ENCODE results near the gene GGCX.
A peak's percentile ranks its signal among the peaks of the same experiment; 100 is the strongest.

The GGCX gene

DNA sequence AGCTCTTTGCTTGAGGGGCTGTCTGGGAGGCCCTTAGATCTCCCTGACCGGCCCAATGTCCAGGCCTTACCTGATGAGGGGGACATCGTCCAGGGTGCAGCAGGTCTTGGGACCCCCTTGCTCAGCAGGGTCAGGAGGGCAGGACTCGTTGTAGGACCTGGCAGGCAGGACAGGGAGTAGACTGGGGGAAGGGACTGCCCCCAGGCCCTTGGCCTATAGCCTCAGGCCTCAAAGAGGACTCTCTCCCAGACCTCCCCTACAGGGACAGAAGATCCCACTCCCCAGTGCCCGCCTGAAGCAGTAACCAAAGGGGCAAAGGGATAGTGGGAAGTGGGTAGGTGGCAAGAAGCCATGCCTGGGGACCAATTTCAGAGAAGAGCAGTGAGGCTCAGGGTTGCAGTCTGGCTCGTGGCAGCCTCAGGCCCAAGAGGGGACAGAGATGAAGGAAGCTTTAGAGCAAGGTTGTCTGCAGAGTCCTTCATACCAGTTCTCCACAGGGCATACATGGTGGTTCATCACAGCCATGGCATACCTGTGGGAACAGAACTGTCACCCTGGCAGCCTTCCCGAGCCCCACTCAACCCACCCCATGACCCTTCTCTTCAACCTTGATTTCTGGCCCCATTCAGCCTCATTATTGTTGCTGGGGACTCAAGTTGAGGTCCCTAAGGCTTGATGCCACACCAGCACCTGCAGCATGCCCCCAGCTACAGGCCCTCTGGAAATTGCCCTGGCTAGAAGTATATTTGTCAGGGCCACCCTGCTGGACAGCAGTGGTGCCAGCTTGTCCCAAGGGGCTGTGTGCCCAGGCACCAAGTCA lies 39.9 kb upstream of the GGCX start:
- peaks cover 7 to 35% of the 10 kb centered on the region in 2 experiments; a peak in 2 of 3 replicates for H3K36me3 ChIP-seq (ENCODE audit: control insufficient read depth in 2 of 2, insufficient read depth in 1 of 2, low read length in 2 of 2)
- H3K9me3 ChIP-seq (ENCODE audit: control insufficient read depth, insufficient read depth, low read depth, low read length) = no peaks in the 10 kb centered on the region
- TF ChIP-seq, protein P1, sequence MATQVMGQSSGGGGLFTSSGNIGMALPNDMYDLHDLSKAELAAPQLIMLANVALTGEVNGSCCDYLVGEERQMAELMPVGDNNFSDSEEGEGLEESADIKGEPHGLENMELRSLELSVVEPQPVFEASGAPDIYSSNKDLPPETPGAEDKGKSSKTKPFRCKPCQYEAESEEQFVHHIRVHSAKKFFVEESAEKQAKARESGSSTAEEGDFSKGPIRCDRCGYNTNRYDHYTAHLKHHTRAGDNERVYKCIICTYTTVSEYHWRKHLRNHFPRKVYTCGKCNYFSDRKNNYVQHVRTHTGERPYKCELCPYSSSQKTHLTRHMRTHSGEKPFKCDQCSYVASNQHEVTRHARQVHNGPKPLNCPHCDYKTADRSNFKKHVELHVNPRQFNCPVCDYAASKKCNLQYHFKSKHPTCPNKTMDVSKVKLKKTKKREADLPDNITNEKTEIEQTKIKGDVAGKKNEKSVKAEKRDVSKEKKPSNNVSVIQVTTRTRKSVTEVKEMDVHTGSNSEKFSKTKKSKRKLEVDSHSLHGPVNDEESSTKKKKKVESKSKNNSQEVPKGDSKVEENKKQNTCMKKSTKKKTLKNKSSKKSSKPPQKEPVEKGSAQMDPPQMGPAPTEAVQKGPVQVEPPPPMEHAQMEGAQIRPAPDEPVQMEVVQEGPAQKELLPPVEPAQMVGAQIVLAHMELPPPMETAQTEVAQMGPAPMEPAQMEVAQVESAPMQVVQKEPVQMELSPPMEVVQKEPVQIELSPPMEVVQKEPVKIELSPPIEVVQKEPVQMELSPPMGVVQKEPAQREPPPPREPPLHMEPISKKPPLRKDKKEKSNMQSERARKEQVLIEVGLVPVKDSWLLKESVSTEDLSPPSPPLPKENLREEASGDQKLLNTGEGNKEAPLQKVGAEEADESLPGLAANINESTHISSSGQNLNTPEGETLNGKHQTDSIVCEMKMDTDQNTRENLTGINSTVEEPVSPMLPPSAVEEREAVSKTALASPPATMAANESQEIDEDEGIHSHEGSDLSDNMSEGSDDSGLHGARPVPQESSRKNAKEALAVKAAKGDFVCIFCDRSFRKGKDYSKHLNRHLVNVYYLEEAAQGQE (tag by site-specific recombination; IDR thresholded peaks at IDR 0.05) = peak; percentile 24; the same call in 1 of the 2 replicates
- no peak for TF ChIP-seq ZSCAN30 (tag by site-specific recombination; IDR thresholded peaks at IDR 0.05)
- H3K4me3 ChIP-seq (ENCODE audit: low read depth, low read length) = no peak overlapping the region
- H3K4me1 ChIP-seq (ENCODE audit: control insufficient read depth, insufficient read depth, low read length) = peaks cover 9% of the 10 kb centered on the region
- no peak overlapping the region for H3K27ac ChIP-seq (ENCODE audit: extremely low read depth, low read depth, low read length)
- ChIA-PET CTCF (interaction anchor here (0.6 to 1.1 kb wide), 3 partner anchors 39 to 216 kb away, joined by 3 to 4 read pairs (median 3); no protein-coding TSS in a partner anchor), POLR2A (interaction anchor here (0.6 to 3.0 kb wide), 5 partner anchors 11 to 694 kb away, joined by 3 to 31 read pairs (median 3); partner anchors contain the start of genes C2orf68 and MAT2A)

DNA sequence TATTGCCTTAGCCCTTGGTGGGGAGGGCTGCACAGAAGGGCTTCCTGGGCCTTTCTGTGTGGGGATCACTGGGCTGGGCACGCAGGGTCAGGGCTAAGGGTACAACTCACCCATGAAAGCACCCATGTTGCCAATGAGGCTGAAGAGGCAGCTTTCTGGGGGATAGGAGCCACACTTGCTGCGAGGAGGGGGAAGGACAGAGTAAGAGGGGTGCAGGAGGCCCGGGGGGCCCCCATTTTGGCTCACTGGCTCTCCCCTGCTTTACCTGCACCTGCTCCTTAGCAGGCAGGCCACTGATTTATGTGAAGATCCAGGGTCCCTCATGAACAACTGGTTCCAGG lies 38.9 kb upstream of the GGCX start:
- no peak overlapping the region; the same call in 1 of the 2 replicates for H3K27ac ChIP-seq (ENCODE audit: extremely low read depth, low read depth, low read length)
- ChIA-PET CTCF (interaction anchor here (1.1 kb wide), 1 partner anchor 52 kb away, joined by 3 read pairs; no protein-coding TSS in a partner anchor), POLR2A (interaction anchor here (1.1 to 1.6 kb wide), 2 partner anchors 22 to 44 kb away, joined by 3 read pairs; no protein-coding TSS in a partner anchor)
- no peaks in the 10 kb centered on the region for H3K9me3 ChIP-seq (ENCODE audit: control insufficient read depth, insufficient read depth, low read depth, low read length)
- TF ChIP-seq ZNF768 (tag by site-specific recombination; IDR thresholded peaks at IDR 0.05) (no peak), ZNF544 (tag by site-specific recombination; IDR thresholded peaks at IDR 0.05) (no peak), REPIN1 (tag by site-specific recombination; IDR thresholded peaks at IDR 0.05; ENCODE audit: low read depth) (no peak), ZNF133 (tag by site-specific recombination; IDR thresholded peaks at IDR 0.05) (no peak), SCRT1 (tag by site-specific recombination; IDR thresholded peaks at IDR 0.05; ENCODE audit: borderline replicate concordance) (no peak), ZBTB17 (tag by site-specific recombination; IDR thresholded peaks at IDR 0.05) (no peak)
- TF ChIP-seq, protein P2, sequence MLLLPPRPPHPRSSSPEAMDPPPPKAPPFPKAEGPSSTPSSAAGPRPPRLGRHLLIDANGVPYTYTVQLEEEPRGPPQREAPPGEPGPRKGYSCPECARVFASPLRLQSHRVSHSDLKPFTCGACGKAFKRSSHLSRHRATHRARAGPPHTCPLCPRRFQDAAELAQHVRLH (tag by site-specific recombination; IDR thresholded peaks at IDR 0.05) = no peak
- TF ChIP-seq, protein P3, sequence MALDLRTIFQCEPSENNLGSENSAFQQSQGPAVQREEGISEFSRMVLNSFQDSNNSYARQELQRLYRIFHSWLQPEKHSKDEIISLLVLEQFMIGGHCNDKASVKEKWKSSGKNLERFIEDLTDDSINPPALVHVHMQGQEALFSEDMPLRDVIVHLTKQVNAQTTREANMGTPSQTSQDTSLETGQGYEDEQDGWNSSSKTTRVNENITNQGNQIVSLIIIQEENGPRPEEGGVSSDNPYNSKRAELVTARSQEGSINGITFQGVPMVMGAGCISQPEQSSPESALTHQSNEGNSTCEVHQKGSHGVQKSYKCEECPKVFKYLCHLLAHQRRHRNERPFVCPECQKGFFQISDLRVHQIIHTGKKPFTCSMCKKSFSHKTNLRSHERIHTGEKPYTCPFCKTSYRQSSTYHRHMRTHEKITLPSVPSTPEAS (tag by site-specific recombination; IDR thresholded peaks at IDR 0.05) = no peak
- no peak overlapping the region for H3K4me3 ChIP-seq (ENCODE audit: low read depth, low read length)
- peaks cover 7 to 35% of the 10 kb centered on the region in 2 experiments; a peak in 2 of 3 replicates for H3K36me3 ChIP-seq (ENCODE audit: control insufficient read depth in 2 of 2, insufficient read depth in 1 of 2, low read length in 2 of 2)
- 0 out of 2 replicates have a peak, but pooled peaks cover 5% of the 10 kb centered on the region for H3K4me1 ChIP-seq (ENCODE audit: control insufficient read depth, insufficient read depth, low read length)

DNA sequence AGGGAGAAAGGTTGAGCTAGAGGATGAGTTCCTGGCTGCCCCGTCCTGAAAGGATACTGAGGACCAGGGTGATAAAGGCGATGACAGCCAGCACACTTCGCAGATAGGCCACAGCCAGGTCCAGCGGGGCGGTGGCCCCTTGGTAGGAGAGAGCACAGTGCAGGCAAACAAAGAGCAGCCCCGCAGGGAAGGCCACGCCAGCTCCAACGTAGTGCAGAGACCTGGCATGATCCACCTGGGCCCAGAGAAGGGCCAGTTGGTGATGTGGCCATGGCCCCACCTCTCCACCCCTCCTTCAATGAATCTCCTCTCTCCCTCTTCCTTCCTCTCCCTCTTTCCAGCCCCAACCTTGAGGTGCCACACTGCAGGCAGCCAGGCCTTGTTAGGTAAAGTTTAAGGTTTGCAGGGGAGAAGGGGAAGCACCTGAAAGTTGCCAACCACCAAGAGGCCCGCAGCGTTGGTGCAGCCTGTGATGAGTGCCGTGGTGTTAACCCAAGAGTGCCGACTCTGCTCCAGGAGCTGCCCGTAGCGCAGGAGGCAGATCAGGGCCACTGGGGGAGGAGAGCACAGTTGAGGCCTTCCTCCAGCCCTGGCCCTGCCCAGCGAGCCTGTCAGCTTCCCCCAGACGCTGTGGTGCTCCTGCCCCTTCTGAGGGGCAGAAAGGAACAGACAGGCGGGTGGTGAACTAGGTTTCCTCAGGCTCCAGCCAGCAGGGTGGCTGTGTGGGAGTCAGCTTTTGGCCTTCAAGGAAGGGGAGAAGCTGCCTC lies 38.4 kb upstream of the GGCX start:
- Histone ChIP-seq H3K4me3 (ENCODE audit: low read depth, low read length) (no peak overlapping the region), H3K36me3 (ENCODE audit: control insufficient read depth in 2 of 2, insufficient read depth in 1 of 2, low read length in 2 of 2) (peaks cover 7 to 35% of the 10 kb centered on the region in 2 experiments; a peak in 2 of 3 replicates), H3K27ac (ENCODE audit: extremely low read depth, low read depth, low read length) (no peak overlapping the region; the same call in 1 of the 2 replicates), H3K9me3 (ENCODE audit: control insufficient read depth, insufficient read depth, low read depth, low read length) (no peaks in the 10 kb centered on the region), H3K4me1 (ENCODE audit: control insufficient read depth, insufficient read depth, low read length) (0 out of 2 replicates have a peak, but pooled peaks cover 5% of the 10 kb centered on the region)
- ChIA-PET POLR2A (interaction anchor here (1.0 to 1.1 kb wide), 2 partner anchors 16 to 22 kb away, joined by 3 read pairs; no protein-coding TSS in a partner anchor), CTCF (interaction anchor here (0.6 to 1.1 kb wide), 2 partner anchors 51 to 144 kb away, joined by 3 to 4 read pairs; no protein-coding TSS in a partner anchor)
- no peak for TF ChIP-seq ZNF311 (tag by site-specific recombination; IDR thresholded peaks at IDR 0.05; ENCODE audit: borderline replicate concordance)
- TF ChIP-seq, protein P4, sequence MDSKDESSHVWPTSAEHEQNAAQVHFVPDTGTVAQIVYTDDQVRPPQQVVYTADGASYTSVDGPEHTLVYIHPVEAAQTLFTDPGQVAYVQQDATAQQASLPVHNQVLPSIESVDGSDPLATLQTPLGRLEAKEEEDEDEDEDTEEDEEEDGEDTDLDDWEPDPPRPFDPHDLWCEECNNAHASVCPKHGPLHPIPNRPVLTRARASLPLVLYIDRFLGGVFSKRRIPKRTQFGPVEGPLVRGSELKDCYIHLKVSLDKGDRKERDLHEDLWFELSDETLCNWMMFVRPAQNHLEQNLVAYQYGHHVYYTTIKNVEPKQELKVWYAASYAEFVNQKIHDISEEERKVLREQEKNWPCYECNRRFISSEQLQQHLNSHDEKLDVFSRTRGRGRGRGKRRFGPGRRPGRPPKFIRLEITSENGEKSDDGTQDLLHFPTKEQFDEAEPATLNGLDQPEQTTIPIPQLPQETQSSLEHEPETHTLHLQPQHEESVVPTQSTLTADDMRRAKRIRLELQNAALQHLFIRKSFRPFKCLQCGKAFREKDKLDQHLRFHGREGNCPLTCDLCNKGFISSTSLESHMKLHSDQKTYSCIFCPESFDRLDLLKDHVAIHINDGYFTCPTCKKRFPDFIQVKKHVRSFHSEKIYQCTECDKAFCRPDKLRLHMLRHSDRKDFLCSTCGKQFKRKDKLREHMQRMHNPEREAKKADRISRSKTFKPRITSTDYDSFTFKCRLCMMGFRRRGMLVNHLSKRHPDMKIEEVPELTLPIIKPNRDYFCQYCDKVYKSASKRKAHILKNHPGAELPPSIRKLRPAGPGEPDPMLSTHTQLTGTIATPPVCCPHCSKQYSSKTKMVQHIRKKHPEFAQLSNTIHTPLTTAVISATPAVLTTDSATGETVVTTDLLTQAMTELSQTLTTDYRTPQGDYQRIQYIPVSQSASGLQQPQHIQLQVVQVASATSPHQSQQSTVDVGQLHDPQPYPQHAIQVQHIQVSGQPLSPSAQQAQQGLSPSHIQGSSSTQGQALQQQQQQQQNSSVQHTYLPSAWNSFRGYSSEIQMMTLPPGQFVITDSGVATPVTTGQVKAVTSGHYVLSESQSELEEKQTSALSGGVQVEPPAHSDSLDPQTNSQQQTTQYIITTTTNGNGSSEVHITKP (tag by site-specific recombination; IDR thresholded peaks at IDR 0.05) = 0 out of 2 replicates have a peak, but pooled peaks have one; percentile 16

Data from HEK293 (cell line).